Ishikawa (cell line): ENCODE data around the gene POU2F2.

Experiments used
- CREB1 ChIP-seq: IDR thresholded peaks from 2 replicates; pipeline ENCODE4 v1.6.1; 2012; ENCODE audit warnings: low read depth
- EP300 ChIP-seq: IDR thresholded peaks from 2 replicates; pipeline ENCODE4 v1.6.1; 2012; ENCODE audit warnings: borderline replicate concordance
- RAD21 ChIP-seq: IDR thresholded peaks from 2 replicates; pipeline ENCODE4 v1.6.1; 2012; ENCODE audit warnings: low read depth
- TAF1 ChIP-seq: IDR thresholded peaks from 2 replicates; pipeline ENCODE4 v1.6.1; 2012; ENCODE audit warnings: low read depth, mild to moderate bottlenecking
- TEAD4 ChIP-seq: IDR thresholded peaks from 2 replicates; pipeline ENCODE4 v1.6.1; 2012
- YY1 ChIP-seq: IDR thresholded peaks from 2 replicates; pipeline ENCODE4 v1.6.1; 2012; ENCODE audit warnings: low read depth
- ZBTB7A ChIP-seq: IDR thresholded peaks from 2 replicates; pipeline ENCODE4 v1.6.1; 2012; ENCODE audit warnings: low read depth
- TF ChIP-seq, protein P1 (sequence below): IDR thresholded peaks from 2 replicates; pipeline ENCODE4 v1.6.1; 2012

- TF ChIP-seq TAF1 (no peak), YY1 (no peak), EP300 (no peak), CREB1 (no peak), TEAD4 (no peak), RAD21 (no peak), ZBTB7A (no peak)
- TF ChIP-seq, protein P1, sequence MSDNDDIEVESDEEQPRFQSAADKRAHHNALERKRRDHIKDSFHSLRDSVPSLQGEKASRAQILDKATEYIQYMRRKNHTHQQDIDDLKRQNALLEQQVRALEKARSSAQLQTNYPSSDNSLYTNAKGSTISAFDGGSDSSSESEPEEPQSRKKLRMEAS, result peak; percentile 87
These were observed 40.5 kb downstream of the POU2F2 start for GRCh38 chr19:42091742-42092141.
